Spinal cord (tissue), 10 donors: ENCODE measurements around the gene HEATR5A. TPM values are rescaled to one million over a fixed set of nuclear protein-coding genes. Genes with fewer than 3 reads are reported as not detected.
"Not testable (repeated sequence)": the region's sequence is repeated elsewhere in the genome, so short reads cannot be mapped to it uniquely, and the experiment has no call there.

ENCODE experiments used
- DNase-seq, 6 donors: peaks; one replicate each; pipeline versions ENCODE4 v3.0.0 to v3.0.0-alpha.2; 2013 to 2015; ENCODE audit warnings: low spot score in 6 of 6, low read depth in 4 of 6
- H3K27ac ChIP-seq: one replicate; pipeline ENCODE4 v1.5.1; 2013; ENCODE audit warnings: low read depth, low read length, control low read depth
- H3K27me3 ChIP-seq: one replicate; pipeline ENCODE4 v1.6.1; 2013; ENCODE audit warnings: low read length; ENCODE audit not compliant: control insufficient read depth, insufficient read depth
- H3K36me3 ChIP-seq: one replicate; pipeline ENCODE4 v1.6.1; 2013; ENCODE audit warnings: low read length; ENCODE audit not compliant: control insufficient read depth, insufficient read depth
- H3K4me1 ChIP-seq: one replicate; pipeline ENCODE4 v1.6.1; 2013; ENCODE audit warnings: low read length; ENCODE audit not compliant: control insufficient read depth, insufficient read depth
- H3K4me3 ChIP-seq: one replicate; pipeline ENCODE4 v1.5.1; 2013; ENCODE audit warnings: low read depth, low read length, control low read depth
- H3K9me3 ChIP-seq: one replicate; pipeline ENCODE4 v1.6.1; 2013; ENCODE audit warnings: low read length; ENCODE audit not compliant: control insufficient read depth, insufficient read depth
- WGBS: methylation state at CpG from one replicate; pipeline ENCODE4 v1.1.5; 2013; ENCODE audit warnings: missing lambda C conversion rate; ENCODE audit not compliant: insufficient coverage; 5-methylcytosine and 5-hydroxymethylcytosine counted together
- polyA plus RNA-seq, 2 donors: library from polyadenylated mRNA; unstranded; fragments of 120-200 nt; gene quantifications; one replicate each; pipeline ENCODE4 v1.2.1, GENCODE V29; 2013; ENCODE audit not compliant: insufficient read length in 2 of 2
- total RNA-seq, 2 donors: library from RNA; depleted of rRNA in 1 of 2; stranded (reverse); fragments of 120-200 nt in 1 of 2; fragments of >200 nt in 1 of 2; gene quantifications; one replicate each; pipeline versions ENCODE4 v1.2.3 to v1.2.4, GENCODE V29; 2013 to 2014
- donor health status: healthy.

HEATR5A gene
- total and polyA plus RNA-seq, 4 donors, result 20.4 to 74.2 (median 37.1) TPM

DNA sequence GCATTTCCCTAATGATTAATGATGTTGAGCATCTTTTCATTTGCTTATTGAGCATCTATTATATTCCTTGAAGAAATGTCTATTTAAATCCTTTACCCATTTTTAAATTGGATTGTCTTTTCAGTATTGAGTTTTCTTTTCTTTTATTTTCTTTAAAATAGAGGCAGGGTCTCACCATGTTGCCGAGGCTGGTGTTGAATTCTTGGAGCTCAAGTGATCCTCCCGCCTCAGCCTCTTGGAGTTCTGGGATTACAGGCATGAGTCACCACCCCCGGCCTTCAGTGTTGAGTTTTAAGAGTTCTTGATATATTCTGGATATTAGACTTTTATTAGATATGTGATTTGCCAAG is 139.5 kb downstream of the HEATR5A start:
- Histone ChIP-seq H3K27me3 (no peaks in the 10 kb centered on the region), H3K36me3 (no peaks in the 10 kb centered on the region), H3K4me3 (no peak overlapping the region), H3K9me3 (peaks cover 4% of the 10 kb centered on the region), H3K4me1 (no peaks in the 10 kb centered on the region), H3K27ac (no peak overlapping the region)
- no peak for DNase-seq
- 100% methylated on average over 2 of the region's 3 CpGs for WGBS

DNA sequence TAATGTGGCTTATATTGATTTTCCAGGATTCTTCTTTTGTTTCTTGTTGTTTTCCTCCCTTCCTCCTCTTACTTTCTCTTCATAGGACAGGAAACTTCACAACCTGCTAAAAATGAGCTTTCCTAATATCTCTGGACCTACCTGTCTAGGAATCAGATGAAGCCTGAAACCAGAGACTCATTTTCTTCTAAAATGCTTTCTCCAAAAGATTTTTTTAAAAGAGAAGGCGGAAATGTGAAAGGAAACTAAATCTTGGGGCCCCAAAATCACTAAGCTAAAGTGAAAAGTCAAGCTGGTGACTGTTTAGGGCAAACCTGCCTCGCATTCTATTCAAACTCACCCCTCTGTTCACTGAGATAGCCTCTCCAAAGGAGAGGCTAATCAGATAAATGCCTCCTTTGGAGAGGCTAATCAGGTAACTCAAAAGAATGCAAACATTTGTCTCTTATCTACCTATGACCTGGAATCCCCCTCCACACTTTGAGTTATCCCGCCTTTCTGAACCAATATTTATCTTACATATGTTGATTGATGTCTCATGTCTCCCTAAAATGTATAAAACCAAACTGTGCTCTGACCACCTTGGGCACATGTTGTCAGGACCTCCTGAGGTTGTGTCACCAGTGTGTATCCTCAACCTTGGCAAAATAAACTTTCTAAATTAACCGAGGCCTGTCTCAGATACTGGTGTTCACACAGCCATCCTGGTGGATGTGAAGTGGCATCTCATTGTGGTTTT is 140.0 kb downstream of the HEATR5A start:
- H3K27me3 ChIP-seq, result no peaks in the 10 kb centered on the region
- WGBS, result 89% methylated on average over 1 of the region's 4 CpGs
- no peak for DNase-seq
- no peaks in the 10 kb centered on the region for H3K4me1 ChIP-seq
- H3K4me3 ChIP-seq, result no peak overlapping the region
- H3K36me3 ChIP-seq, result no peaks in the 10 kb centered on the region
- no peak overlapping the region for H3K27ac ChIP-seq
- H3K9me3 ChIP-seq, result peaks cover 4% of the 10 kb centered on the region

DNA sequence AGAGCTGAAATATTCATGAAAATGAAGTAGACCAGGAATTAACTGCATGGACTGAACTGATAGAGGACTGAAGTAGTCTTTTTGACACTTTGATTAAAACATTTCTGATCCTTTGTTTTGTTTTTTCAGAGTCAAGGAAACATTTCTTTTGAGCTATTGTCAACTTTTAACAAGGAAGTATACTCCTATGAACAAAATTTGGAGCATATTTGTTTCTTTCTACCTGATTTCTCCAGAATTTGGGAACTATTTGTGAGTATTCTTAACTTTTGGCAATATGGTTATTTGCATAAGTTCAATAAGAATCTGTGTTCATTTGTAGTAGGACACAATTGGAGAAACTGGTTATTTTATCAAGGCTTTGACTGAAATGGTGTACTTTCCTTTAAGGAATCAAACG is 141.5 kb downstream of the HEATR5A start:
- no peak overlapping the region for H3K4me3 ChIP-seq
- H3K27ac ChIP-seq, result no peak overlapping the region
- no peaks in the 10 kb centered on the region for H3K4me1 ChIP-seq
- 80% methylated on average over 1 of the region's 1 CpG for WGBS
- H3K9me3 ChIP-seq, result peaks cover 4% of the 10 kb centered on the region
- no peaks in the 10 kb centered on the region for H3K27me3 ChIP-seq
- no peaks in the 10 kb centered on the region for H3K36me3 ChIP-seq
- DNase-seq, result no peak

DNA sequence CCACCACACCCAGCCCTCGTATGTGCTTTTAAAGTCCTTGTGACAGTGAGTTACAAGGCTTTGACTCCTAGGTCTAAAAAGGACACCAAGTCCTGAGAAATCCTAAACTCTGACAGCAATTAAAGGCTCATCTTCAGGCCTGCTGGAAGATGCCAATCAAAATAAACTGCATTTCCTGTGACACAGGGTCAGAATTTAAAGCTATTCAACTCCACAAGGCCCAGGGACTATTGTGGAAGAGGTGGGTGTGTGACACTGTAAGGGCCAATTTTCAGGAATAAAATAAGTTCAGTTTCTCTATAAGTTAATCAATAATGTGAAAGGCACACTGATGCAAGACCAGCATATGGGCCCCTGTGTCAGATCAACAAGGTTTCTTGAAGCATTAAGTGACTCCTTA is 143.3 kb downstream of the HEATR5A start:
- H3K9me3 ChIP-seq, result peaks cover 4% of the 10 kb centered on the region
- 90% methylated on average over 1 of the region's 1 CpG for WGBS
- H3K4me1 ChIP-seq, result no peaks in the 10 kb centered on the region
- H3K36me3 ChIP-seq, result no peaks in the 10 kb centered on the region
- H3K4me3 ChIP-seq, result no peak overlapping the region
- DNase-seq, result no peak
- H3K27ac ChIP-seq, result no peak overlapping the region
- no peaks in the 10 kb centered on the region for H3K27me3 ChIP-seq

DNA sequence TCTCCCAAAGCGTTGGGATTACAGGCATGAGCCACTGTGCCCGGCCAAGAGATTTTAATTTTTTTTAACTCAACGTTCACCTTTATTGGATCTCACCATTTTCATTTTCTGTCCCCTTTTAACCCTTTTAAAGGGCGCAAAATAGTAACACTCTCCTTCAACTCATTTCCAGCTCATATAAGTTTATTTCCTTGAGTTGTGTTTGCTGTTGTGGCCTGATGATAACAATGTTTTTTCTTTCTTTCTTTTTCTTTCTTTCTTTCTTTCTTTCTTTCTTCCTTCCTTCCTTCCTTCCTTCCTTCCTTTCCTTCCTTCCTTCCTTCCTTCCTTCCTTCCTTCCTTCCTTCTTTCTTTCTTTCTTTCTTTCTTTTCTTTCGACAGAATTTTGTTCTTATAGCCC is 143.9 kb downstream of the HEATR5A start:
- not testable (repeated sequence) for H3K27me3 ChIP-seq, H3K36me3 ChIP-seq, DNase-seq, H3K4me1 ChIP-seq, H3K9me3 ChIP-seq, H3K4me3 ChIP-seq, H3K27ac ChIP-seq
- 22% methylated on average over 2 of the region's 5 CpGs for WGBS

DNA sequence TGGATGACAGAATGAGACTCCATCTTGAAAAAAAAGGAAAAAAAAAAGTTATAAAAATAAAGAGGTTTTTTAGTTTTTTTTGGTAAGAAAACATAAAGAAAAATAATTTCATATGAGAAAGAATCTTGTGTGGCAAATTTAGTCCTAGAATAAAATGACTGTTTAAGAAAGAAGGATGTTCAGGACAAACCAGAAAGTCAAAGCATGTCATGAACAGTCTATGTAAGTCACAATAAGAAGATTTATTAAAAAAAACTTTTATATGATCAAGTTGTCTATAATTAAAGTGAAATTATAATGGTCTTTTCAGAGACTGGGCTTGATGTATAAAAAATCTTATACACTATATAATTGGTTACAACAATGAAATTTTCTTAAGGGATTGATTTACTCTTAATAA is 144.6 kb downstream of the HEATR5A start:
- Histone ChIP-seq H3K4me3 (no peak overlapping the region), H3K4me1 (no peaks in the 10 kb centered on the region), H3K36me3 (no peaks in the 10 kb centered on the region), H3K9me3 (peaks cover 4% of the 10 kb centered on the region), H3K27ac (no peak overlapping the region), H3K27me3 (no peaks in the 10 kb centered on the region)
- no peak for DNase-seq

DNA sequence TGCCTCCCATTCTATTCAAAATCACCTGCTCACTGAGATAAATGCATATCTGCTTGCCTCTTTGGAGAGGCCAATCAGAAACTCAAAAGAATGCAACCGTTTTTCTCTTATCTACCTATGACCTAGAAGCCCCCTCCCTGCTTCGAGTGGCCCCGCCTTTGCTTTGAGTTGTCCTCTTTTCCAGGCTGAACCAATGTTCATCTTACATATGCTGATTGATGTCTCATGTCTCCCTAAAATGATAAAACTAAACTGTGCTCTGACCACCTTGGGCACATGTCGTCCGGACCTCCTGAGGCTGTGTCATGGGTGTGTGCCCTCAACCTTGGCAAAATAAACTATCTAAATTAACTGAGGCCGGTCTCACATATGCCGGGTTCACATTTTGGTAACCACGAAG is 148.7 kb downstream of the HEATR5A start:
- no peaks in the 10 kb centered on the region for H3K36me3 ChIP-seq
- no peak overlapping the region for H3K27ac ChIP-seq
- H3K9me3 ChIP-seq, result peaks cover 5% of the 10 kb centered on the region
- no peaks in the 10 kb centered on the region for H3K27me3 ChIP-seq
- WGBS, result 90% methylated on average over 8 of the region's 8 CpGs
- no peaks in the 10 kb centered on the region for H3K4me1 ChIP-seq
- no peak for DNase-seq
- no peak overlapping the region for H3K4me3 ChIP-seq

DNA sequence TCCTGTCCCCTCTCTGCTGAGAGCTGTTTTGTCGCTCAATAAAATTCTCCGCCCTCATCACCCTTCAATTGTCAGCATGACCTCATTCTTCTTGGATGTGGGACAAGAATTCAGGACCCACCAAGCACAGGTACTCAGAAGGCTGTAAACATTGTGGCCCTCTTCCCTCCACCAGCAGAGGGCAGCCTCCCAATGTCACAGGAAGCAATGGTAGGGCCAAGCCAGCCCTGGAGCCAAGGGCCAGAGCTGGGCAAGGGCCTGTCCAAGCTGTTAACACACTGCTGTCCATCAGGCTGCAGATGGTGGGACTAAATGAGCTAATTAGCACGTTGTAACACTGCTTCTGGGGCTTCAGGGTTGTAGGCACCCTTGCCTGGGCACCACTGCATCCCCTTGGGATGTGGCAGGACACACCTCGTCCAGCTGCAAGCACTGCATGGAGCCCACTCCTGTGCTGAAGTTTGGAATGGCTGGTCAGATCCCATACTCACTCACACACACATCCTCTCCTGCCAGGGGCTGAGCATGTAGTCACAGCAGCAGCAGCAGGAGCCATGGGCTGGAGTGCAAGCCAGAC is 150.1 kb downstream of the HEATR5A start:
- H3K27me3 ChIP-seq, result no peaks in the 10 kb centered on the region
- WGBS, result 82% methylated on average over 4 of the region's 4 CpGs
- H3K27ac ChIP-seq, result no peak overlapping the region
- no peaks in the 10 kb centered on the region for H3K36me3 ChIP-seq
- H3K4me3 ChIP-seq, result no peak overlapping the region
- no peak for DNase-seq
- no peaks in the 10 kb centered on the region for H3K4me1 ChIP-seq
- H3K9me3 ChIP-seq, result peaks cover 5% of the 10 kb centered on the region

DNA sequence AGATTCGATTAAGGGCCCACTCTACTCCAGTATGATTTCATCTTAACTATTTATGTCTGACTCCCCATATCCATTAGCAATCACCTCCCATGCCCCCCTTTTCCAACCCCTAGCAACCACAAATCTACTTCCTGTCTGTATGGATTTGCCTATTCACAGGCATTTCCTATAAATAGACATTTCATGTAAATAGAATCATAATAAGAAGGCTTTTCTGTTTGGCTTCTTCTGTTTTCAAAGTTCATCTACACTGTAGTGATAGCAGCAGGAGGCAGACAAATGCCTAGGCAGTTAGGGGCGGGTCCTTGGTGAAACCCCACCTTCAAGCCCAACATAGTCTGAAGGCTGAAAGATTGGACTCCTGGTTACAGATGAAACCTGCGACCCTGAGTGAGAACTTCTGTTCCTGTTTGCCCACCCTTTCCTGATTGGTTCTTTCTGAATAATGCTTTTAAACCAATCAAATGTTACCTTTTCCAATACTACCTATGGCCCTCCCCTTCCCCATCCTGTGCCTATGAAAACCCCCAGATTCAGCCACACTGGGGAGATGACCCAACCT is 150.6 kb downstream of the HEATR5A start:
- Histone ChIP-seq H3K27ac (no peak overlapping the region), H3K9me3 (peaks cover 5% of the 10 kb centered on the region), H3K4me3 (no peak overlapping the region), H3K4me1 (no peaks in the 10 kb centered on the region), H3K36me3 (no peaks in the 10 kb centered on the region), H3K27me3 (no peaks in the 10 kb centered on the region)
- no peak for DNase-seq
- 93% methylated on average over 3 of the region's 3 CpGs for WGBS

DNA sequence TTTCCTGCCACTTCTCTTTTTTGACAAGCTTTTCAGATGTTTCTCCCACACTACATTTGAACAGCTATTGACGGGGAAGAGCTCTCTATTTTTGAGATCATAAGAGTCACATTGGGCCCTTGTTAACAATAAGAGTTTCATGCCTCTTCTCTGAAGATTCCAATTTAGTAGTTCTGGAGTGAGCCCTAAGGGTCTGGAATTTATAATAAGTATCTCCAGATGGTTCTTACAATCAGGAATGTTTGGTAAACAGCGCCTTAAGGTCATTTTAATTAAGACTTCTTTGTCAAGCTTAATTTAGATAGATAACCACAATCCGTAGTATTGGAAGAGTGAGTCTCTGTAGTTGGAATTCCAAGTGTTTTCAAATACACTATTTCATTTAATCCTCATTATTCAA is 152.1 kb downstream of the HEATR5A start:
- DNase-seq, result no peak
- H3K4me1 ChIP-seq, result peaks cover 4% of the 10 kb centered on the region
- no peaks in the 10 kb centered on the region for H3K36me3 ChIP-seq
- peaks cover 5% of the 10 kb centered on the region for H3K9me3 ChIP-seq
- no peaks in the 10 kb centered on the region for H3K27me3 ChIP-seq
- no CpG with 5 or more reads among the region's 3 CpGs for WGBS
- H3K27ac ChIP-seq, result no peak overlapping the region
- no peak overlapping the region for H3K4me3 ChIP-seq
